PC-9 (cell line): ENCODE results near the gene DNAAF1. TPM values are rescaled to one million over a fixed set of nuclear protein-coding genes. Genes with fewer than 3 reads are reported as not detected.

Source experiments
- BruUV-seq: library from RNA; stranded (reverse); fragments of 400-500 nt; replicated peaks from 2 replicates; lab custom pipeline; 2021; lab: Mats Ljungman, UMichigan
- CTCF ChIA-PET: fragments of 300-600 bp; sonication (Branson Sonifier 250); formaldehyde crosslinking; loops from one replicate; lab custom pipeline; 2022; ENCODE audit warnings: antibody characterized with exemption; lab: Charles Lee
- POLR2A ChIA-PET: fragments of 300-600 bp; sonication (Branson Sonifier 250); formaldehyde crosslinking; loops from one replicate; lab custom pipeline; 2022; ENCODE audit warnings: antibody characterized with exemption; ENCODE audit not compliant: unreplicated experiment; lab: Charles Lee
- DNase-seq, 2 experiments: peaks; one replicate each; pipeline versions ENCODE4 v3.0.0 to v3.0.0-alpha.2; 2015 to 2022; ENCODE audit warnings: mixed read lengths in 1 of 2
- H2AFZ ChIP-seq: fragments of 200-600 bp; sonication (generic); 2 replicates; pipeline ENCODE4 v1.8.1; 2017; ENCODE audit warnings: antibody characterized with exemption
- H3F3A ChIP-seq: fragments of 200-600 bp; sonication (generic); 2 replicates; pipeline ENCODE4 v1.8.1; 2017; ENCODE audit warnings: antibody characterized with exemption, mild to moderate bottlenecking, low read depth; ENCODE audit not compliant: insufficient read depth
- H3K27ac ChIP-seq: fragments of 200-600 bp; sonication (generic); 2 replicates; pipeline ENCODE4 v1.6.1; 2016; ENCODE audit warnings: mixed run types
- H3K27me3 ChIP-seq: fragments of 200-600 bp; sonication (generic); 2 replicates; pipeline ENCODE4 v1.6.1; 2016; ENCODE audit warnings: low read depth, mixed run types; ENCODE audit not compliant: insufficient read depth
- H3K36me3 ChIP-seq: fragments of 200-600 bp; sonication (generic); 2 replicates; pipeline ENCODE4 v1.6.1; 2016; ENCODE audit warnings: low read depth, mixed run types
- H3K4me1 ChIP-seq: fragments of 200-600 bp; sonication (generic); replicated peaks from 2 replicates; pipeline ENCODE4 v1.6.1; 2016; ENCODE audit warnings: mixed run types; ENCODE audit not compliant: insufficient read depth
- H3K4me2 ChIP-seq: fragments of 200-600 bp; sonication (generic); 2 replicates; pipeline ENCODE4 v1.6.1; 2017; ENCODE audit warnings: mixed run types
- H3K4me3 ChIP-seq: fragments of 200-600 bp; sonication (generic); 2 replicates; pipeline ENCODE4 v1.6.1; 2016; ENCODE audit warnings: mixed run types
- H3K79me2 ChIP-seq: fragments of 200-600 bp; sonication (generic); 2 replicates; pipeline ENCODE4 v1.6.1; 2017; ENCODE audit warnings: low read depth, mixed run types
- H3K9me2 ChIP-seq: fragments of 200-600 bp; sonication (generic); 2 replicates; pipeline ENCODE4 v1.8.1; 2017; ENCODE audit warnings: mild to moderate bottlenecking; ENCODE audit not compliant: insufficient read depth
- H3K9me3 ChIP-seq: fragments of 200-600 bp; sonication (generic); 2 replicates; pipeline ENCODE4 v1.8.1; 2016; ENCODE audit warnings: low read depth; ENCODE audit not compliant: insufficient read depth
- H4K20me1 ChIP-seq: fragments of 200-600 bp; sonication (generic); 2 replicates; pipeline ENCODE4 v1.8.1; 2017; ENCODE audit not compliant: insufficient read depth
- CTCF ChIP-seq: fragments of 200-600 bp; sonication (generic); conservative IDR thresholded peaks from 2 replicates; pipeline ENCODE4 v1.6.1; 2017; ENCODE audit warnings: mixed run types, antibody characterized with exemption, mild to moderate bottlenecking, moderate library complexity
- EZH2 ChIP-seq: fragments of 200-600 bp; sonication (generic); IDR thresholded peaks from 2 replicates; pipeline ENCODE4 v1.8.0; 2017; ENCODE audit warnings: antibody characterized with exemption, low read depth
- intact Hi-C: fragments of 100-400 bp; cut with micrococcal nuclease; formaldehyde crosslinking; loops from one replicate; pipeline ENCODE4 v1.10.0; 2022; ENCODE audit not compliant: unreplicated experiment
- total RNA-seq: library from RNA; stranded (reverse); gene quantifications from 2 replicates; pipeline ENCODE4 v1.2.3, GENCODE V29; 2021

Gene DNAAF1
- total RNA-seq, 1 experiment from 2014 or later: 1.2 TPM

GRCh38 chr16:84159007-84159406, 13.9 kb downstream of the DNAAF1 start:
- ChIA-PET POLR2A (interaction anchor here (0.5 to 0.6 kb wide), 2 partner anchors 42 to 198 kb away, joined by 3 read pairs; partner anchors contain the start of gene MBTPS1), CTCF (no interaction called here)
- no peak overlapping the region for H3K4me3 ChIP-seq
- H3K4me1 ChIP-seq: no peaks in the 10 kb centered on the region
- no peaks in the 10 kb centered on the region for H3K79me2 ChIP-seq
- H2AFZ ChIP-seq: no peak overlapping the region
- no peak overlapping the region for H3K27ac ChIP-seq
- no TSS peak for BruUV-seq
- H3K9me2 ChIP-seq: no peaks in the 10 kb centered on the region
- no peak overlapping the region for H3K4me2 ChIP-seq
- H3K27me3 ChIP-seq: peaks cover 5% of the 10 kb centered on the region; the same call in 1 of the 2 replicates
- no peak for TF ChIP-seq CTCF
- TF ChIP-seq EZH2: no peak
- peaks cover 6% of the 10 kb centered on the region for H3F3A ChIP-seq
- intact Hi-C loops: no loop called here
- H3K9me3 ChIP-seq: 0 out of 2 replicates have a peak, but pooled peaks cover 5% of the 10 kb centered on the region
- DNase-seq: no peak
- no peaks in the 10 kb centered on the region for H4K20me1 ChIP-seq
- H3K36me3 ChIP-seq: no peaks in the 10 kb centered on the region

GRCh38 chr16:84159800-84160199, 14.7 kb downstream of the DNAAF1 start:
- intact Hi-C loops: no loop called here
- CTCF ChIA-PET: no interaction called here

GRCh38 chr16:84161037-84161436, 15.9 kb downstream of the DNAAF1 start:
- Histone ChIP-seq H3K9me3 (no peaks in the 10 kb centered on the region), H3K79me2 (no peaks in the 10 kb centered on the region), H3K9me2 (no peaks in the 10 kb centered on the region), H3K36me3 (no peaks in the 10 kb centered on the region), H4K20me1 (no peaks in the 10 kb centered on the region), H3K4me1 (no peaks in the 10 kb centered on the region), H3K4me3 (no peak overlapping the region), H2AFZ (no peak overlapping the region), H3K27me3 (peaks cover 9% of the 10 kb centered on the region), H3F3A (peaks cover 3% of the 10 kb centered on the region), H3K4me2 (no peak overlapping the region), H3K27ac (no peak overlapping the region)
- DNase-seq: no peak
- TF ChIP-seq EZH2 (no peak), CTCF (no peak)
- CTCF ChIA-PET: no interaction called here
- no TSS peak for BruUV-seq
- intact Hi-C loops: no loop called here
- POLR2A ChIA-PET: no interaction called here

More at GRCh38 chr16:84159800-84160199, 14.7 kb downstream of the DNAAF1 start:
- Histone ChIP-seq H3K4me1 (no peaks in the 10 kb centered on the region), H3K4me2 (no peak overlapping the region), H2AFZ (no peak overlapping the region), H3F3A (peaks cover 6% of the 10 kb centered on the region), H4K20me1 (no peaks in the 10 kb centered on the region), H3K27me3 (peaks cover 7% of the 10 kb centered on the region), H3K79me2 (no peaks in the 10 kb centered on the region), H3K36me3 (no peaks in the 10 kb centered on the region), H3K9me2 (no peaks in the 10 kb centered on the region), H3K27ac (no peak overlapping the region), H3K9me3 (0 out of 2 replicates have a peak, but pooled peaks cover 5% of the 10 kb centered on the region), H3K4me3 (no peak overlapping the region)
- no peak for DNase-seq
- no TSS peak for BruUV-seq
- TF ChIP-seq CTCF (no peak), EZH2 (no peak)
- POLR2A ChIA-PET: no interaction called here
